ENCODE data around the gene TDRD9.

TDRD9 gene

GRCh38 chr14:103930051-103930604 is 1.9 kb downstream of the TDRD9 start:
- DNase-seq = no peak

GRCh38 chr14:103931422-103931821 is 3.2 kb downstream of the TDRD9 start:
- DNase-seq = no peak

GRCh38 chr14:103932791-103933490 is 4.7 kb downstream of the TDRD9 start:
- DNase-seq = no peak

GRCh38 chr14:103935102-103935501 is 6.8 kb downstream of the TDRD9 start:
- no peak for DNase-seq

- DNase-seq = no peak
These were observed 13.2 kb downstream of the TDRD9 start for GRCh38 chr14:103941462-103941861.

- DNase-seq = no peak
These were observed 13.9 kb downstream of the TDRD9 start, which contains the start of gene RD3L for GRCh38 chr14:103941973-103942736. TSS of gene RD3L (minus strand) at chr14:103942529. CDS start at chr14:103941695, 834 bp downstream.

- DNase-seq = no peak
These were observed 15.4 kb downstream of the TDRD9 start for GRCh38 chr14:103943673-103944072.

- no peak for DNase-seq
These were observed 18.7 kb downstream of the TDRD9 start for GRCh38 chr14:103946975-103947374.

- no peak for DNase-seq
These were observed 20.2 kb downstream of the TDRD9 start for GRCh38 chr14:103948442-103948841.

GRCh38 chr14:103949131-103949790 is 21.0 kb downstream of the TDRD9 start:
- DNase-seq = no peak

GRCh38 chr14:103960457-103961055 is 32.3 kb downstream of the TDRD9 start:
- no peak for DNase-seq

- no peak for DNase-seq
These were observed 33.8 kb downstream of the TDRD9 start for GRCh38 chr14:103961928-103962578.

GRCh38 chr14:103966631-103967030 is 38.4 kb downstream of the TDRD9 start:
- DNase-seq = no peak

- no peak for DNase-seq
These were observed 41.7 kb downstream of the TDRD9 start for GRCh38 chr14:103969961-103970360.

- DNase-seq = no peak
These were observed 45.1 kb downstream of the TDRD9 start for GRCh38 chr14:103973354-103973753.

GRCh38 chr14:103974575-103974974 is 46.3 kb downstream of the TDRD9 start:
- no peak for DNase-seq

GRCh38 chr14:103980623-103981238 is 52.5 kb downstream of the TDRD9 start:
- peak; percentile 15 to 38 for DNase-seq

GRCh38 chr14:103984196-103984595 is 55.9 kb downstream of the TDRD9 start:
- no peak for DNase-seq

- DNase-seq = no peak
These were observed 60.8 kb downstream of the TDRD9 start for GRCh38 chr14:103989034-103989433.

GRCh38 chr14:103989964-103990363 is 61.7 kb downstream of the TDRD9 start:
- peak in 1 of 2 experiments; percentile 16 for DNase-seq

- no peak for DNase-seq
These were observed 66.4 kb downstream of the TDRD9 start for GRCh38 chr14:103994535-103995184.
